ENCODE measurements around the gene MACIR.

DNA sequence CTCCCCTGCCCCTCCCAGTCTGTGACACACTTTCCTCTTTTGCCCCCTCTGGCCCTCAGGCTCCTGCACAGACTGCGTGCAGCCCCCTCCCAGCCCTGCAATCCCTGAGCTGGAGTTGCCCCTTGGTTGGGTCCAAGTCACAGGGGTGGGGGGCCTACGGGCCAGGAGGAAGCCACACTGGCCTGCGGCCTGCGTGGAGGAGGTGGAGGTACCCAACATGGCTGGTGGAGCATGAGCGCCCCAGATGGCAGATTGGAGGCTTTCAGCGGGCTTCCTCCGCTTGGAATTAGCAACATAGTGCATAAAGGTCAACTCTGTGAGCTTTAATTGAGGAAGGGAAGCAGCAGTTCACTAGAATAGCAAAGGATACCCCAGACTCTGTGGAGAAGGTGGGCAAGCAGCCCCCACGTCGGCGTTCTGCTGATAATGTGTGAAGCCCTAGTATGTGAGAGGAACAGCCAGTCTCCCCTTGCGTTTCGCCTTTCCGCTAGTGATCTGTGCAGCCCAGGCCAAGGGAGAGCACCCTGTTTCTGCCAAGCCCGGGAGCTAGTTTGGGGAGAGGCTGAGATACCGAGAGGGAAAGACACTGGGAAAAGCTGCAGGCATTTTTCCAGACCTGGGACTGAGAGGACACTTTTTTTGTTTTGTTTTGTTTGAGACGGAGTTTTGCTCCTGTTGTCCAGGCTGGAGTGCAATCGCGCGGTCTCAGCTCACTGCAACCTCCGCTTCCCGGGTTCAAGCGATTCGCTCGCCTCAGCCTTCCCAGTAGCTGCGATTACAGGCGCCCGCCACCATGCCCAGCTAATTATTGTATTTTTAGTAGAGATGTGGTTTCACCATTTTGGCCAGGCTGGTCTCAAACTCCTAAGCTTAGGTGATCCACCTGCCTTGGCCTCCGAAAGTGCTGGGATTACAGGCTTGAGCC, 35.3 kb upstream of the MACIR start:
- TF ChIP-seq POLR2AphosphoS5 (IDR thresholded peaks at IDR 0.05; ENCODE audit: low read depth, low read length), result no peak
- TF ChIP-seq, protein P1, sequence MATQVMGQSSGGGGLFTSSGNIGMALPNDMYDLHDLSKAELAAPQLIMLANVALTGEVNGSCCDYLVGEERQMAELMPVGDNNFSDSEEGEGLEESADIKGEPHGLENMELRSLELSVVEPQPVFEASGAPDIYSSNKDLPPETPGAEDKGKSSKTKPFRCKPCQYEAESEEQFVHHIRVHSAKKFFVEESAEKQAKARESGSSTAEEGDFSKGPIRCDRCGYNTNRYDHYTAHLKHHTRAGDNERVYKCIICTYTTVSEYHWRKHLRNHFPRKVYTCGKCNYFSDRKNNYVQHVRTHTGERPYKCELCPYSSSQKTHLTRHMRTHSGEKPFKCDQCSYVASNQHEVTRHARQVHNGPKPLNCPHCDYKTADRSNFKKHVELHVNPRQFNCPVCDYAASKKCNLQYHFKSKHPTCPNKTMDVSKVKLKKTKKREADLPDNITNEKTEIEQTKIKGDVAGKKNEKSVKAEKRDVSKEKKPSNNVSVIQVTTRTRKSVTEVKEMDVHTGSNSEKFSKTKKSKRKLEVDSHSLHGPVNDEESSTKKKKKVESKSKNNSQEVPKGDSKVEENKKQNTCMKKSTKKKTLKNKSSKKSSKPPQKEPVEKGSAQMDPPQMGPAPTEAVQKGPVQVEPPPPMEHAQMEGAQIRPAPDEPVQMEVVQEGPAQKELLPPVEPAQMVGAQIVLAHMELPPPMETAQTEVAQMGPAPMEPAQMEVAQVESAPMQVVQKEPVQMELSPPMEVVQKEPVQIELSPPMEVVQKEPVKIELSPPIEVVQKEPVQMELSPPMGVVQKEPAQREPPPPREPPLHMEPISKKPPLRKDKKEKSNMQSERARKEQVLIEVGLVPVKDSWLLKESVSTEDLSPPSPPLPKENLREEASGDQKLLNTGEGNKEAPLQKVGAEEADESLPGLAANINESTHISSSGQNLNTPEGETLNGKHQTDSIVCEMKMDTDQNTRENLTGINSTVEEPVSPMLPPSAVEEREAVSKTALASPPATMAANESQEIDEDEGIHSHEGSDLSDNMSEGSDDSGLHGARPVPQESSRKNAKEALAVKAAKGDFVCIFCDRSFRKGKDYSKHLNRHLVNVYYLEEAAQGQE (IDR thresholded peaks at IDR 0.05; ENCODE audit: insufficient read depth in 1 of 2, low read depth in 2 of 2, low read length in 2 of 2), result no peak
- TF ChIP-seq TAF1 (IDR thresholded peaks at IDR 0.05; ENCODE audit: borderline replicate concordance, insufficient read depth, low read length), result no peak
- TF ChIP-seq SIN3A (IDR thresholded peaks at IDR 0.05; ENCODE audit: borderline replicate concordance, insufficient read depth, low read length), result no peak
- no peak for TF ChIP-seq FOXP2 (optimal IDR thresholded peaks at IDR 0.05; ENCODE audit: borderline replicate concordance, extremely low read depth, extremely low read length, insufficient read depth)

Data from PFSK-1 (cell line).